NB4 (cell line): Measurements from ENCODE around the gene TGFB2.

Source experiments
- CTCF ChIP-seq: IDR thresholded peaks from one replicate; pipeline ENCODE4 v1.5.1; 2012; ENCODE audit warnings: low read depth, low read length
- MAX ChIP-seq: IDR thresholded peaks from 2 replicates; pipeline ENCODE4 v1.6.1; 2011; ENCODE audit warnings: low read depth, low read length
- POLR2A ChIP-seq: IDR thresholded peaks from 2 replicates; pipeline ENCODE4 v1.6.1; 2011; ENCODE audit warnings: mild to moderate bottlenecking; ENCODE audit not compliant: insufficient read length; ENCODE audit errors: extremely low read depth

GRCh38 chr1:218353656-218354055 is 8.5 kb downstream of the TGFB2 start:
- TF ChIP-seq CTCF (no peak), MAX (no peak), POLR2A (no peak)
